ENCODE measurements around the gene KDM1B.

GRCh38 chr6:18118330-18118729 lies 36.9 kb upstream of the KDM1B start:
- TF ChIP-seq CTCF (conservative IDR thresholded peaks at IDR 0.05; ENCODE audit: low read depth, low read length) (no peak), EZH2 (IDR thresholded peaks at IDR 0.05; ENCODE audit: borderline replicate concordance, low read depth, low read length, poor library complexity, severe bottlenecking) (no peak)

Measured in A673 (cell line).